Upper lobe of left lung (tissue), 4 donors: ENCODE measurements around the gene KIAA1755.

Source experiments
- POLR2AphosphoS5 ChIP-seq, 2 donors: sonication (generic); formaldehyde crosslinking; IDR thresholded peaks; one replicate each; pipeline ENCODE4 v1.5.1; 2017; ENCODE audit warnings: antibody characterized with exemption in 2 of 2
- TF ChIP-seq, protein P1 (sequence below), 6 experiments: fragments of 450-650 bp in 4 of 6; fragments of 200-600 bp in 2 of 6; sonication (generic) in 2 of 6; IDR thresholded peaks; one replicate each; pipeline ENCODE4 v1.5.1; 2016 to 2019; ENCODE audit warnings: antibody characterized with exemption in 6 of 6

DNA sequence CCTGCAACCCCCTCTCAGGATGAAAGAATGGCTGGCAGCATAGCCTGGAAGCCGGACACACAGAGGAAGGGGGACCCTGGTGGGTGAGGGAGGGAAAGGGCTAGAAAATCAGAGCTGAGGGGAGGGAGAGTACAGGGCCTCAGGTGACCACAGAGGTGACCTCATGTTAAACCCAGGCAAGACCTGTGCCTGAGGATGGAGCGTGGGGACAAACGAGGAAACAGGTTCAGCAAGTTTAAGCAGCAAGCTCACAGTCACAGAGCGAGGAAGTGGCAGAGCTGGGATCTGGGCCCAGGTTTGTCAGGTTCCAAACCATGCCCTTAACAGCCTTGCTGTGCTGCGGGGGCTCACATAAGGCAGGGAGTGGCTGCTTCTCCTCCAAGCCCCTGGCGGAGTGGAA, 39.4 kb upstream of the KIAA1755 start:
- TF ChIP-seq, protein P1, sequence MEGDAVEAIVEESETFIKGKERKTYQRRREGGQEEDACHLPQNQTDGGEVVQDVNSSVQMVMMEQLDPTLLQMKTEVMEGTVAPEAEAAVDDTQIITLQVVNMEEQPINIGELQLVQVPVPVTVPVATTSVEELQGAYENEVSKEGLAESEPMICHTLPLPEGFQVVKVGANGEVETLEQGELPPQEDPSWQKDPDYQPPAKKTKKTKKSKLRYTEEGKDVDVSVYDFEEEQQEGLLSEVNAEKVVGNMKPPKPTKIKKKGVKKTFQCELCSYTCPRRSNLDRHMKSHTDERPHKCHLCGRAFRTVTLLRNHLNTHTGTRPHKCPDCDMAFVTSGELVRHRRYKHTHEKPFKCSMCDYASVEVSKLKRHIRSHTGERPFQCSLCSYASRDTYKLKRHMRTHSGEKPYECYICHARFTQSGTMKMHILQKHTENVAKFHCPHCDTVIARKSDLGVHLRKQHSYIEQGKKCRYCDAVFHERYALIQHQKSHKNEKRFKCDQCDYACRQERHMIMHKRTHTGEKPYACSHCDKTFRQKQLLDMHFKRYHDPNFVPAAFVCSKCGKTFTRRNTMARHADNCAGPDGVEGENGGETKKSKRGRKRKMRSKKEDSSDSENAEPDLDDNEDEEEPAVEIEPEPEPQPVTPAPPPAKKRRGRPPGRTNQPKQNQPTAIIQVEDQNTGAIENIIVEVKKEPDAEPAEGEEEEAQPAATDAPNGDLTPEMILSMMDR (IDR thresholded peaks at IDR 0.05) = no peak
- TF ChIP-seq POLR2AphosphoS5 (IDR thresholded peaks at IDR 0.05) = no peak
